HCT116 (cell line): ENCODE measurements around the gene COBL. TPM values are rescaled to one million over a fixed set of nuclear protein-coding genes. Genes with fewer than 3 reads are reported as not detected.

ENCODE experiments used
- ATAC-seq: fragments of 200-7000 bp; cut with Tn5 transposase; 2 replicates; pipeline ENCODE4 v1.9.1; 2020; ENCODE audit warnings: mild to moderate bottlenecking, moderate library complexity
- BruUV-seq: library from RNA; stranded (reverse); fragments of 400-500 nt; replicated peaks from 2 replicates; lab custom pipeline; 2021; lab: Mats Ljungman, UMichigan
- CTCF ChIA-PET: fragments of 300-600 bp; sonication (Branson Sonifier 250); formaldehyde crosslinking; loops from one replicate; lab custom pipeline; 2021; ENCODE audit warnings: antibody characterized with exemption; lab: Charles Lee
- POLR2A ChIA-PET: fragments of 300-600, 350-600 bp; sonication (Branson Sonifier 250); formaldehyde crosslinking; loops from one replicate; lab custom pipeline; 2021; ENCODE audit warnings: antibody characterized with exemption; lab: Charles Lee
- RAD21 ChIA-PET, 2 experiments: fragments of 300-600 bp; sonication (Branson Sonifier 250); formaldehyde crosslinking; loops; one replicate each; lab custom pipeline; 2023; ENCODE audit warnings: low total read pairs in 2 of 2; ENCODE audit not compliant: uncharacterized antibody in 2 of 2, unreplicated experiment in 2 of 2, low non-redundant PET in 1 of 2; lab: Charles Lee
- DNase-seq: peaks from one replicate; pipeline ENCODE4 v3.0.0-alpha.2; 2010; ENCODE audit warnings: low read depth, low spot score
- H2AFZ ChIP-seq: fragments of 200-600 bp; shearing (Covaris generic), sonication (generic); 2 replicates; pipeline ENCODE4 v1.6.1; 2017; ENCODE audit warnings: low read depth, mixed run types, mixed read lengths, antibody characterized with exemption, low read length; ENCODE audit not compliant: poor library complexity, severe bottlenecking
- H3K27ac ChIP-seq: 2 replicates; pipeline ENCODE4 v1.5.1; 2012; ENCODE audit warnings: low read depth, low read length
- H3K27me3 ChIP-seq: fragments of 200-600 bp; sonication (generic); 2 replicates; pipeline ENCODE4 v1.6.1; 2016; ENCODE audit warnings: mixed run types, low read length, mixed read lengths; ENCODE audit not compliant: insufficient read depth
- H3K36me3 ChIP-seq, 2 experiments: fragments of 200-500 bp in 1 of 2; fragments of 200-600 bp in 1 of 2; sonication (Bioruptor generic) in 1 of 2; sonication (generic) in 1 of 2; 2 replicates each; pipeline versions ENCODE4 v1.5.1 to v1.6.1; 2014 to 2016; ENCODE audit warnings: low read length in 2 of 2, inconsistent platforms in 1 of 2, mixed read lengths in 1 of 2, mixed run types in 1 of 2; ENCODE audit not compliant: insufficient read depth in 2 of 2, control insufficient read depth in 1 of 2
- H3K4me1 ChIP-seq, 2 experiments: fragments of 200-600 bp in 1 of 2; sonication (generic) in 1 of 2; 2 replicates each; pipeline versions ENCODE4 v1.5.1 to v1.6.1; 2012 to 2017; ENCODE audit warnings: low read length in 2 of 2, inconsistent platforms in 1 of 2, mild to moderate bottlenecking in 1 of 2, mixed read lengths in 1 of 2, mixed run types in 1 of 2, moderate library complexity in 1 of 2; ENCODE audit not compliant: insufficient read depth in 2 of 2, control insufficient read depth in 1 of 2
- H3K4me2 ChIP-seq: fragments of 200-600 bp; sonication (generic); 2 replicates; pipeline ENCODE4 v1.6.1; 2017; ENCODE audit warnings: mixed run types, low read length, mixed read lengths
- H3K4me3 ChIP-seq, 2 experiments: fragments of 200-600 bp in 1 of 2; sonication (generic) in 1 of 2; replicated peaks in 1 of 2; 2 replicates each; pipeline ENCODE4 v1.5.1; 2011 to 2016; ENCODE audit warnings: low read length in 2 of 2, control low read depth in 1 of 2, low read depth in 1 of 2, mild to moderate bottlenecking in 1 of 2, mixed read lengths in 1 of 2, mixed run types in 1 of 2
- H3K79me2 ChIP-seq: fragments of 200-600 bp; sonication (generic); 2 replicates; pipeline ENCODE4 v1.6.1; 2017; ENCODE audit warnings: mild to moderate bottlenecking, mixed run types, low read length, moderate library complexity, mixed read lengths; ENCODE audit not compliant: insufficient read depth
- H3K9ac ChIP-seq: fragments of 200-600 bp; sonication (generic); 2 replicates; pipeline ENCODE4 v1.6.1; 2016; ENCODE audit warnings: low read length, mixed read lengths
- H3K9me2 ChIP-seq: fragments of 200-600 bp; sonication (generic), shearing (Covaris generic); 2 replicates; pipeline ENCODE4 v1.6.1; 2017; ENCODE audit warnings: mixed run types, mild to moderate bottlenecking, moderate library complexity; ENCODE audit not compliant: insufficient read depth
- H3K9me3 ChIP-seq, 2 experiments: fragments of 200-500 bp in 1 of 2; fragments of 200-600 bp in 1 of 2; sonication (Bioruptor generic) in 1 of 2; sonication (generic) in 1 of 2; 2 replicates each; pipeline ENCODE4 v1.6.1; 2014 to 2017; ENCODE audit warnings: low read length in 2 of 2, mixed read lengths in 2 of 2, inconsistent platforms in 1 of 2, low read depth in 1 of 2, mild to moderate bottlenecking in 1 of 2, mixed run types in 1 of 2, moderate library complexity in 1 of 2; ENCODE audit not compliant: control insufficient read depth in 1 of 2, insufficient read depth in 1 of 2
- H4K20me1 ChIP-seq: fragments of 200-600 bp; sonication (generic), shearing (Covaris generic); 2 replicates; pipeline ENCODE4 v1.6.1; 2017; ENCODE audit warnings: mixed run types, mild to moderate bottlenecking, moderate library complexity; ENCODE audit not compliant: insufficient read depth
- EZH2 ChIP-seq: fragments of 200-600 bp; sonication (generic); IDR thresholded peaks from 2 replicates; pipeline ENCODE4 v1.6.1; 2017; ENCODE audit warnings: antibody characterized with exemption, mixed run types
- SIN3A ChIP-seq: IDR thresholded peaks from 2 replicates; pipeline ENCODE4 v1.6.1; 2012; ENCODE audit warnings: low read depth
- SP1 ChIP-seq: IDR thresholded peaks from 2 replicates; pipeline ENCODE4 v1.6.1; 2012; ENCODE audit warnings: low read depth
- TCF7L2 ChIP-seq: IDR thresholded peaks from 2 replicates; pipeline ENCODE4 v1.7.0; 2011; ENCODE audit warnings: borderline replicate concordance, inconsistent platforms; ENCODE audit not compliant: insufficient read depth, insufficient read length; ENCODE audit errors: extremely low read depth
- intact Hi-C: fragments of 100-400 bp; cut with micrococcal nuclease; formaldehyde crosslinking; loops from 2 replicates; pipeline ENCODE4 v1.10.0; 2022
- total RNA-seq: library from RNA; stranded (reverse); gene quantifications from one replicate; pipeline ENCODE4 v1.2.1, GENCODE V29; 2021; ENCODE audit not compliant: unreplicated experiment
- TF ChIP-seq, protein P1 (sequence below): IDR thresholded peaks from 2 replicates; pipeline ENCODE4 v1.6.1; 2011; ENCODE audit warnings: mild to moderate bottlenecking, low read length, moderate library complexity; ENCODE audit not compliant: insufficient replicate concordance; ENCODE audit errors: extremely low read depth
- TF ChIP-seq, protein P2 (sequence below), 3 experiments: fragments of 200-600 bp in 1 of 3; sonication (generic) in 1 of 3; IDR thresholded peaks in 2 of 3; conservative IDR thresholded peaks in 1 of 3; 2 replicates each; pipeline ENCODE4 v1.5.1; 2012 to 2017; ENCODE audit warnings: low read depth in 2 of 3, low read length in 2 of 3, antibody characterized with exemption in 1 of 3, borderline replicate concordance in 1 of 3, control low read depth in 1 of 3, mild to moderate bottlenecking in 1 of 3, mixed read lengths in 1 of 3, mixed run types in 1 of 3, moderate library complexity in 1 of 3; ENCODE audit not compliant: insufficient read depth in 1 of 3
- TF ChIP-seq, protein P3 (sequence below): IDR thresholded peaks from 2 replicates; pipeline ENCODE4 v1.6.1; 2012

The COBL gene
- total RNA-seq, 1 experiment from 2014 or later, result 19.3 TPM

DNA sequence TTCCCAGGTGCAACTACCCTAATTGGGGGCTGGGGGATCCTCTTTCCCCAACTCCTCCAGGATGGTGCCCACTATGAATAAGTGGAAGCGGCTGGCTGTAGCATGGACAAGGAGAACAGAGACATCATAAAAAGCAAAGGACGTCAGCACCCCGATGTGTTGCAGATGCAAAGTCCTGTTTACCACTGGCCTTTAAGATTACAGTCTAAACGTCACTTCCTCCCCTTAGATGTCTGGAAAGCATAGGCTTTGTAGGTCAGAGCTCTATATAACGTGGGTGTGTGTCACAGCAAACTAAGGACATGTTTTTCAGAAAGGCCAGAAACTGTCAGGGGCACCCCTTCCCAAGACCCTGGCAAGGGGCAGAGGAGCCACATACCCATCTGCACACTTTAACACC lies 7.9 kb downstream of the COBL start:
- no peak for ATAC-seq

More for the DNA sequence above, 7.9 kb downstream of the COBL start:
- POLR2A ChIA-PET, result no interaction called here
- Histone ChIP-seq H3K79me2 (peaks cover 18% of the 10 kb centered on the region), H3K27ac (no peak overlapping the region), H3K4me3 (no peak overlapping the region), H4K20me1 (no peaks in the 10 kb centered on the region), H3K4me2 (no peak overlapping the region), H3K9me3 (no peaks in the 10 kb centered on the region), H3K9me2 (no peaks in the 10 kb centered on the region), H2AFZ (no peak overlapping the region), H3K27me3 (no peaks in the 10 kb centered on the region), H3K9ac (no peak overlapping the region), H3K36me3 (no peaks in the 10 kb centered on the region), H3K4me1 (peaks cover 0 to under 1% of the 10 kb centered on the region in 2 experiments; a peak in 1 of 4 replicates)
- CTCF ChIA-PET, result no interaction called here
- no peak for DNase-seq
- intact Hi-C loops, result no loop called here
- RAD21 ChIA-PET, result no interaction called here
- BruUV-seq, result no TSS peak
- TF ChIP-seq, protein P1, sequence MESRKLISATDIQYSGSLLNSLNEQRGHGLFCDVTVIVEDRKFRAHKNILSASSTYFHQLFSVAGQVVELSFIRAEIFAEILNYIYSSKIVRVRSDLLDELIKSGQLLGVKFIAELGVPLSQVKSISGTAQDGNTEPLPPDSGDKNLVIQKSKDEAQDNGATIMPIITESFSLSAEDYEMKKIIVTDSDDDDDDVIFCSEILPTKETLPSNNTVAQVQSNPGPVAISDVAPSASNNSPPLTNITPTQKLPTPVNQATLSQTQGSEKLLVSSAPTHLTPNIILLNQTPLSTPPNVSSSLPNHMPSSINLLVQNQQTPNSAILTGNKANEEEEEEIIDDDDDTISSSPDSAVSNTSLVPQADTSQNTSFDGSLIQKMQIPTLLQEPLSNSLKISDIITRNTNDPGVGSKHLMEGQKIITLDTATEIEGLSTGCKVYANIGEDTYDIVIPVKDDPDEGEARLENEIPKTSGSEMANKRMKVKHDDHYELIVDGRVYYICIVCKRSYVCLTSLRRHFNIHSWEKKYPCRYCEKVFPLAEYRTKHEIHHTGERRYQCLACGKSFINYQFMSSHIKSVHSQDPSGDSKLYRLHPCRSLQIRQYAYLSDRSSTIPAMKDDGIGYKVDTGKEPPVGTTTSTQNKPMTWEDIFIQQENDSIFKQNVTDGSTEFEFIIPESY, result no peak
- no peak for TF ChIP-seq EZH2
- no peak for TF ChIP-seq SIN3A
- no peak for TF ChIP-seq TCF7L2
- TF ChIP-seq, protein P2, sequence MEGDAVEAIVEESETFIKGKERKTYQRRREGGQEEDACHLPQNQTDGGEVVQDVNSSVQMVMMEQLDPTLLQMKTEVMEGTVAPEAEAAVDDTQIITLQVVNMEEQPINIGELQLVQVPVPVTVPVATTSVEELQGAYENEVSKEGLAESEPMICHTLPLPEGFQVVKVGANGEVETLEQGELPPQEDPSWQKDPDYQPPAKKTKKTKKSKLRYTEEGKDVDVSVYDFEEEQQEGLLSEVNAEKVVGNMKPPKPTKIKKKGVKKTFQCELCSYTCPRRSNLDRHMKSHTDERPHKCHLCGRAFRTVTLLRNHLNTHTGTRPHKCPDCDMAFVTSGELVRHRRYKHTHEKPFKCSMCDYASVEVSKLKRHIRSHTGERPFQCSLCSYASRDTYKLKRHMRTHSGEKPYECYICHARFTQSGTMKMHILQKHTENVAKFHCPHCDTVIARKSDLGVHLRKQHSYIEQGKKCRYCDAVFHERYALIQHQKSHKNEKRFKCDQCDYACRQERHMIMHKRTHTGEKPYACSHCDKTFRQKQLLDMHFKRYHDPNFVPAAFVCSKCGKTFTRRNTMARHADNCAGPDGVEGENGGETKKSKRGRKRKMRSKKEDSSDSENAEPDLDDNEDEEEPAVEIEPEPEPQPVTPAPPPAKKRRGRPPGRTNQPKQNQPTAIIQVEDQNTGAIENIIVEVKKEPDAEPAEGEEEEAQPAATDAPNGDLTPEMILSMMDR (IDR thresholded peaks at IDR 0.05 in 2 of 3, conservative IDR thresholded peaks at IDR 0.05 in 1 of 3; ENCODE audit: borderline replicate concordance in 1 of 3, insufficient read depth in 1 of 3, low read depth in 2 of 3, low read length in 2 of 3), result no peak
- TF ChIP-seq, protein P3, sequence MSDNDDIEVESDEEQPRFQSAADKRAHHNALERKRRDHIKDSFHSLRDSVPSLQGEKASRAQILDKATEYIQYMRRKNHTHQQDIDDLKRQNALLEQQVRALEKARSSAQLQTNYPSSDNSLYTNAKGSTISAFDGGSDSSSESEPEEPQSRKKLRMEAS, result no peak
- TF ChIP-seq SP1, result no peak
